ENCODE measurements around the gene MCOLN1. TPM values are rescaled to one million over a fixed set of nuclear protein-coding genes. Genes with fewer than 3 reads are reported as not detected.

MCOLN1 gene
- total RNA-seq, 4 donors from 2014 or later = 9.1 to 25.0 (median 14.5) TPM

- WGBS, 2 donors = 4 to 10% methylated on average over 9 to 34 of the region's 93 CpGs
- Histone ChIP-seq H3K36me3 (no peaks in the 10 kb centered on the region), H3K27ac (no peak overlapping the region), H3K4me3 (replicated peaks in 1 of 3) (peak overlapping the region in 1 of 3 donors; percentile 26), H3K4me1 (peaks cover 4 to 15% of the 10 kb centered on the region in 2 donors), H3K9me3 (no peaks in the 10 kb centered on the region), H3K27me3 (no peaks in the 10 kb centered on the region)
- no peak for TF ChIP-seq POLR2A (IDR thresholded peaks at IDR 0.05)
- no peak for TF ChIP-seq CTCF (IDR thresholded peaks at IDR 0.05)
- intact Hi-C loops (cut with DNase I) = no loop called here
- no peak for DNase-seq
Measured at GRCh38 chr19:7500811-7501450, 21.5 kb upstream of the MCOLN1 start.

GRCh38 chr19:7502552-7502951, 19.9 kb upstream of the MCOLN1 start:
- Histone ChIP-seq H3K9me3 (no peaks in the 10 kb centered on the region), H3K4me3 (replicated peaks in 1 of 3) (no peak overlapping the region), H3K27me3 (no peaks in the 10 kb centered on the region), H3K4me1 (peaks cover 5 to 17% of the 10 kb centered on the region in 2 donors), H3K27ac (no peak overlapping the region), H3K36me3 (no peaks in the 10 kb centered on the region)
- intact Hi-C loops (cut with DNase I) = no loop called here
- 62 to 69% methylated on average over 2 of the region's 2 CpGs for WGBS, 2 donors
- DNase-seq = no peak
- TF ChIP-seq CTCF (IDR thresholded peaks at IDR 0.05) = no peak
- no peak for TF ChIP-seq POLR2A (IDR thresholded peaks at IDR 0.05)

- H3K36me3 ChIP-seq = no peaks in the 10 kb centered on the region
- no peaks in the 10 kb centered on the region for H3K27me3 ChIP-seq
- TF ChIP-seq CTCF (IDR thresholded peaks at IDR 0.05) (no peak), POLR2A (IDR thresholded peaks at IDR 0.05) (no peak)
- H3K27ac ChIP-seq = no peak overlapping the region
- no peaks in the 10 kb centered on the region for H3K9me3 ChIP-seq
- WGBS, 2 donors = 55 to 66% methylated on average over 6 of the region's 6 CpGs
- intact Hi-C loops (cut with DNase I) = no loop called here
- no peak overlapping the region for H3K4me3 ChIP-seq (replicated peaks in 1 of 3)
- no peak for DNase-seq
- peaks cover 5 to 20% of the 10 kb centered on the region in 2 donors for H3K4me1 ChIP-seq
Measured at GRCh38 chr19:7504684-7505083, 17.7 kb upstream of the MCOLN1 start.

- TF ChIP-seq CTCF (IDR thresholded peaks at IDR 0.05) = no peak
- no peak for TF ChIP-seq POLR2A (IDR thresholded peaks at IDR 0.05)
- no peaks in the 10 kb centered on the region for H3K36me3 ChIP-seq
- 37 to 43% methylated on average over 19 of the region's 19 CpGs for WGBS, 2 donors
- no peak overlapping the region for H3K27ac ChIP-seq
- intact Hi-C loops (cut with DNase I) = no loop called here
- H3K4me1 ChIP-seq = peaks cover 5 to 20% of the 10 kb centered on the region in 2 donors
- H3K4me3 ChIP-seq (replicated peaks in 1 of 3) = no peak overlapping the region
- no peaks in the 10 kb centered on the region for H3K9me3 ChIP-seq
- DNase-seq = no peak
- H3K27me3 ChIP-seq = no peaks in the 10 kb centered on the region
Measured at GRCh38 chr19:7505288-7505681, 17.1 kb upstream of the MCOLN1 start.

GRCh38 chr19:7505682-7506384, 16.6 kb upstream of the MCOLN1 start:
- Histone ChIP-seq H3K4me1 (peaks cover 5 to 17% of the 10 kb centered on the region in 2 donors), H3K27ac (no peak overlapping the region), H3K36me3 (no peaks in the 10 kb centered on the region), H3K9me3 (no peaks in the 10 kb centered on the region), H3K4me3 (replicated peaks in 1 of 3) (no peak overlapping the region), H3K27me3 (no peaks in the 10 kb centered on the region)
- TF ChIP-seq POLR2A (IDR thresholded peaks at IDR 0.05) (no peak), CTCF (IDR thresholded peaks at IDR 0.05) (no peak)
- no peak for DNase-seq
- 7% methylated on average over 4 to 20 of the region's 33 CpGs for WGBS, 2 donors
- intact Hi-C loops (cut with DNase I) = no loop called here

All from thyroid gland (tissue), 4 donors.